ENCODE measurements around the gene ABHD2.

The ABHD2 gene

GRCh38 chr15:89186803-89187202 is 98.5 kb downstream of the ABHD2 start:
- in situ Hi-C loops (cut with MboI; ENCODE audit: low sequenced_read_pairs) = loop anchor here (25.0 kb wide), 1 partner anchor 125 kb away; no protein-coding TSS in a partner anchor

DNA sequence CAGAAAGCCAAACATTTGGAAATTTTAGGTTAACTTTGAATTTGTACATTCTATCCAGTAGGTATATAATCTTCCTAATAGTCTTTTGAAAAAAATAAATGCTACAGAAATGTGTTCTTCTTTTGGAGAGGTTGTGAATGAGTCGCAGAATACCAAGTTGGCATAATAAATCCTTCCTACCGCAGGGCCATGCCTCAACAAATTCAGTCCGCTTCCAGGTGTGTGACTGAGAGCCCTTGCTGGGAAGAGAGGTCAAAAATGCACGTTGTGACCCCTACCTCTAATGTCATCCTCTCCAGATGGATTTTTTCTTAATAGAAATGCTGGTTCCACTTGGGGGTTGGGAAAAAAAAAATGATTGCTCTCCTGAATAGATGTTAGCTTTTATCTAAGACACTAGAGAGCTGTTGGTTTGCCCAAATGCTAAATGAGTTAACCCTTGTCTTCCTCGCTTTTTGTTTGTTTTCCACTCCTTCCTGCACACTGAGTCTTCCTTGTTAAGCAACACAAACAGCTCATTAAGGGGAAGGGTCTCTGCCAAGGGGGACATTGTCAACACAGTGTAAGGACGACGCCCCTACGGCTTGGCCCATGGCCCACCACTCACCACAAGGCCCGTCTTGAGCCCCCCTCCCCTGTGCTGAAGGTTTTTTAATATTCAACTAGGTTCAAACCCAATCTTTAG is 99.2 kb downstream of the ABHD2 start:
- in situ Hi-C loops (cut with MboI; ENCODE audit: low sequenced_read_pairs) = loop anchor here (25.0 kb wide), 1 partner anchor 125 kb away; no protein-coding TSS in a partner anchor

DNA sequence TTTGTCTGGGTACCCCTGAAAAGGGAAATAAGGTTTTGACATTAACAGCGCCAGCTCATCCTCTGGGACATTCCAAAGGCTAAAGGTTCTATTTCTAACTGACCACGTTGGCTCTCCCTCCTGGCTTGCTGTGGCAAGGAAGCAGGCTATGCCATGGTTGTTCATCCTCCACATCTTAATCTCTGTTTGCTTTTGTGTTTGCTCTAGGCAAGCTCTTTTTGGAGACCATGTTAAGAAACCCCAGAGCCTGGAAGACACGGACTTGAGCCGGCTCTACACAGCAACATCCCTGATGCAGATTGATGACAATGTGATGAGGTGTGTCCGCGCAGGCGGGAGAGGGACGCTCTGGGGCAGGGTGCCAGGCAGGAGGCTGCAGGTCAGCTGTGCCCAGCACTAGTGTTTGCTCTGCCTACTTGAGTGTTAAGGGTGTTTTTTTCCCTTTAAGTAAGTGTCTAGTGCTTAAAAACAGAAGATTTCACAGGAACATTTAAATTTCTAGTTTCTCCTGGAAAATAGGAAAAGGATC is 99.8 kb downstream of the ABHD2 start:
- in situ Hi-C loops (cut with MboI; ENCODE audit: low sequenced_read_pairs) = loop anchor here (25.0 kb wide), 1 partner anchor 126 kb away; no protein-coding TSS in a partner anchor

DNA sequence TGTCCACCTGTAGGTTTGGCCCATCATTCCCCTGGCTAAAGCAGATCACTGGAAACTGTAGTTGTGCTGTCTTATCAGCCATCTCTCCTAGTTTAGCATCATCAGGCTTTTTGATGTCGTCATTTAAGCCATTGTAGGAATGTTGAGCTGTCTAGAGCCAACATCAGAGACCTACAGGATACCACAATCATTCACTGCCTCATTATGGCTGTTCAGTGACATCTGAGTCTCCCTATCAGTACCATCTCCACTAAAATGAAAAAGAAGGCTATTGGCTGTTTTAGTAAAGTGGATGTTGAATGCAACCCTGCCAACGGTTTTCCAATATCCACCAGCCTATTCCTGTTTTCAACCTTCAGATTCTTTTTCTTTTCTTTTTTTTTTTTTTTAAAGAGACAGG is 103.9 kb downstream of the ABHD2 start:
- in situ Hi-C loops (cut with MboI; ENCODE audit: low sequenced_read_pairs) = loop anchor here (25.0 kb wide), 1 partner anchor 130 kb away; no protein-coding TSS in a partner anchor

GRCh38 chr15:89192766-89193165 is 104.5 kb downstream of the ABHD2 start:
- in situ Hi-C loops (cut with MboI; ENCODE audit: low sequenced_read_pairs) = loop anchor here (25.0 kb wide), 1 partner anchor 130 kb away; no protein-coding TSS in a partner anchor

GRCh38 chr15:89194608-89195007 is 106.4 kb downstream of the ABHD2 start:
- in situ Hi-C loops (cut with MboI; ENCODE audit: low sequenced_read_pairs) = loop anchor here (25.0 kb wide), 1 partner anchor 132 kb away; no protein-coding TSS in a partner anchor

DNA sequence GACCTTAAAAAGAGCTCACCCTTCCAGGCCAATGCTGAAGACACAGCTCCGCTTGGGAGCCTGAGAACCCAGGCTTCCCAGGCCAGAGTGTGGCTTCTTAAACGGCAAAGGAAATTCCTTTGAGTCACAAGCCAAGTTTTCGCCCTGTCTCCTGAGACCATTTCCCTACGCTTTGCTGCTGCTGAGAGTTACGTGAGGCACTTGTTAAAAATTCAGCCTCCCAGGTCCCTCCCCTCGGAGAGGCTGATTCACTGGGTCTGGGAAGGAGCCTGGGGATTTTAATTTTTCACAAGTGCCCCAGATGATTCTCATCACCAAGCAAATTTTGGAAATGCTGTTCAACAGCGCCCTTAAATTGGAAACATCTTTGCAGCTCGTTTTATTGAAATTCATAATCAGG is 107.6 kb downstream of the ABHD2 start:
- in situ Hi-C loops (cut with MboI; ENCODE audit: low sequenced_read_pairs) = loop anchor here (25.0 kb wide), 1 partner anchor 134 kb away; no protein-coding TSS in a partner anchor

DNA sequence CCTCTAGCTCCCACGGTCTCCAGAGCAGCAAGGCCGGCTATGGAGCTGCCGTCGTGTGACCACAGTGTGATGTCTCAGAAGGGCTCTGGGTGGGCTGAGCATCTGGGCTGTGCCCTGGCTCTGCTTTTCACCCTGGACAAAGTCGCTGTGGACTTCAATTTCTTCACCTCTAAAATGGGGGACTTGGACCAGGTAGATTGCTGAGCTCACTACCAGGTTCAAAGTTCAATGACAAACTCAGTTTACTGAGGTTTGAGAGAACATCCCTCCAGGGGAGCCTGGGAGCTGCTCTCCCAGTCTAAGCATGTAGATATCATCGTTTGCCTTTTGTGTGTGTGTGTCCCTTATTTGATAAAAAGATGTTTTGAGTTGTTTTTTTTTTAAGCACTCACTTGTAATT is 108.0 kb downstream of the ABHD2 start:
- in situ Hi-C loops (cut with MboI; ENCODE audit: low sequenced_read_pairs) = loop anchor here (25.0 kb wide), 1 partner anchor 134 kb away; no protein-coding TSS in a partner anchor

GRCh38 chr15:89196994-89197393 is 108.7 kb downstream of the ABHD2 start:
- in situ Hi-C loops (cut with MboI; ENCODE audit: low sequenced_read_pairs) = loop anchor here (25.0 kb wide), 1 partner anchor 135 kb away; no protein-coding TSS in a partner anchor

GRCh38 chr15:89197503-89197971 is 109.3 kb downstream of the ABHD2 start:
- in situ Hi-C loops (cut with MboI; ENCODE audit: low sequenced_read_pairs) = loop anchor here (25.0 kb wide), 1 partner anchor 135 kb away; no protein-coding TSS in a partner anchor

DNA sequence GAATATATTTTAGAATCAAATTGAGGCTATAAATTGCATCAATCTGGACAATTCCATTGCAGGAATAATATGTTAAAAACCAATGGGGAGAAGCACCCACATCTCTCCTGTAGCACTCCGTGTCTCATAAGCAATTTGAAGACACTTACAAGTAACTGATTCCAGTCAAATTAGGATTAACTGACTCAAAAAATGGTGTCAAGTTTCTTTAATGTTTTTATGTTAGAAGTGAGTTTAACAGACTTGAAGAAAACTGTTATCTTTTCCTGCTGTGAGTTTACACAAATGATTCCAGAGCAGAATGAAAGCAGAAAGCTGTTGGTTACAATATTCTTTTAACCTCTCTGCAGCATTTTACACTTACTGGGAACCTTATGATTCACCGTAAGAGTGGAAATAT is 109.9 kb downstream of the ABHD2 start:
- in situ Hi-C loops (cut with MboI; ENCODE audit: low sequenced_read_pairs) = loop anchor here (25.0 kb wide), 1 partner anchor 136 kb away; no protein-coding TSS in a partner anchor

- in situ Hi-C loops (cut with MboI; ENCODE audit: low sequenced_read_pairs) = loop anchor here (25.0 kb wide), 1 partner anchor 137 kb away; no protein-coding TSS in a partner anchor
These were observed 110.7 kb downstream of the ABHD2 start for GRCh38 chr15:89198934-89199333.

- in situ Hi-C loops (cut with MboI; ENCODE audit: low sequenced_read_pairs) = loop anchor here (25.0 kb wide), 1 partner anchor 137 kb away; no protein-coding TSS in a partner anchor
These were observed 111.5 kb downstream of the ABHD2 start for GRCh38 chr15:89199746-89200145.

DNA sequence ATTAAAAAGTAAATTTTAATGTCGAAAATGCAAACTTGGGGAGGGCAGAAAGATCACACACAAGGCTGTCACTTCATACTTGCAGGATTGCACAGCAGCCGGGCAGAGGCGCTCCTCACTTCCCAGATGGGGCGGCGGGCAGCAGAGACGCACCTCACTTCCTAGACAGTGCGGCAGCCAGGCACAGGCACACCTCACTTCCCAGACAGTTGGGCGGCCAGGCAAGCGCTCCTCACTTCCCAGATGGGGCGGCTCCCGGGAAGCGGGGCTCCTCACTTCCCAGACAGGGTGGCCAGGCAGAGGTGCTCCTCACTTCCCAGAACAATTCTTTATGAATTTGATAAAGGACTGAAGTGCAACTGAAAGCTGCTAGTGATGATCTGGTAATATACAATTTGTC is 111.9 kb downstream of the ABHD2 start:
- in situ Hi-C loops (cut with MboI; ENCODE audit: low sequenced_read_pairs) = no loop called here

DNA sequence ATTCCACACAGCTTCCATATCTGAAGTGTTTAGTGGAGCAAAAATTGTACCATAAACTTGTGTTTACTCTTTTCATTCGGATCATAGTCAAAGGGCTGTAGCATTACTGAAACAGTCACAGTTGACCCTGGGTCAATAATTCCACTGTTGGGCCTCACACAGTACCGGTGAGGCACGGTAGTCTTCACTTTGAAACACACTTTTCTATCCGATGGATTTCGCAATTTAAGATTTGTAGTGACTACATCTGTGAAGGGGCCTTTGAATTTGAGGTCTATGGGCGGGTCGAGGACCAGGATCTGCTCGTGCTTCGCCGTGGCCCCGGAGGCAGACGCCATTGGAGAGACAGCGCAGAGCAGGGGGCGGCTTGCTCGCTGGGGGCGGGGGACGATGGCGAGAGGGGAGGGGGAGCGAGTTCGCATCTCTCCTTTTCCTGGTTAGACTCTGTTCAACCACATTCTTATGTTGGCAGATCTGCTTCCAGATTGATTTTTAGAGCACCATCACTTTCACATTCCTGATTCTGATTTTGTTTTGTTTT is 113.3 kb downstream of the ABHD2 start:
- in situ Hi-C loops (cut with MboI; ENCODE audit: low sequenced_read_pairs) = no loop called here

DNA sequence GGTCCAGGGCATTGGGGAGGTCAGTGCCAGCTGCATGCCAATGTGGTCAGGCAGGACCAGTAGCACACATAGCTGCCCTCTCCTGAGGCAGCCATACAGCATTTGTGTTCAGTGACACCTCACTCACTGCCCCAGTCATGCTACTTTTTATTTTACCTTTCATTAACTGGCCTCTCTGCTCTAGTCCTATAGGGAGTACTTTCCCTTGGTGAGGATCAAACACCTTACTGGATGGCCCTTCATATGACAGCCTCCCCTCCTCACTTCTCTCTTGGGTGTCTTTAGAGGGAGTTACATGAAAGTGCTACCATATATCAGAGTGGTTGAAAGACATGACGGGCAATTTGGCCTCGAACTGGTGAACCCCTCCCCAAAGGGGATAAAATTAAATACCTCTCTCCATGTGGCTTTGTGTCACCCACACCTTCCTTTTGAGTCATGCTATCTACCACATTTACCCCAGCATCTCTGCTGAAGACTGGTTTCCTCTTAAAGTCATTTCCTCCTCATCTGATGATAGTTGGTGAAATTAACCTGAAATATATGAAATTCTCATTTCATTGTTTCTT is 115.5 kb downstream of the ABHD2 start:
- in situ Hi-C loops (cut with MboI; ENCODE audit: low sequenced_read_pairs) = no loop called here

- in situ Hi-C loops (cut with MboI; ENCODE audit: low sequenced_read_pairs) = no loop called here
These were observed 117.8 kb downstream of the ABHD2 start for GRCh38 chr15:89205991-89206585.

GRCh38 chr15:89206908-89207331 is 118.7 kb downstream of the ABHD2 start:
- in situ Hi-C loops (cut with MboI; ENCODE audit: low sequenced_read_pairs) = no loop called here

DNA sequence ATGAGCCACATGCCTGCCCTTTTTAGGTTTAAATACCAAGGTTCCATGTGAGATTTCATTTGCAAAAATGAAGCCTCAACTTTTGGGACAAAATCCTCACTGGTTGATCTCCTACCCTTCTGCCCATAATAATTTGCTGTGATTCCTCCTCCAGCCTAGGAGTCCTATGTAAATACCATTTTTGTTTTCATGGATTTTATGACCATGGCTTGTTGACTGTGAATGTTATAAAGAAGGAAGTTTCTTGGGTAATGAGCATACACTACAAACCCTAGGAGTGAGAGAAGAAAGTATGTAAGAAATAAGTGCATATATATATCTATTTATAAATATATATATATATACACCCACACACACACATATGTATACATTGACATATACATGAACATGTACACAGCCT is 120.0 kb downstream of the ABHD2 start:
- in situ Hi-C loops (cut with MboI; ENCODE audit: low sequenced_read_pairs) = no loop called here

- in situ Hi-C loops (cut with MboI; ENCODE audit: low sequenced_read_pairs) = no loop called here
These were observed 120.8 kb downstream of the ABHD2 start for GRCh38 chr15:89209057-89209456.

DNA sequence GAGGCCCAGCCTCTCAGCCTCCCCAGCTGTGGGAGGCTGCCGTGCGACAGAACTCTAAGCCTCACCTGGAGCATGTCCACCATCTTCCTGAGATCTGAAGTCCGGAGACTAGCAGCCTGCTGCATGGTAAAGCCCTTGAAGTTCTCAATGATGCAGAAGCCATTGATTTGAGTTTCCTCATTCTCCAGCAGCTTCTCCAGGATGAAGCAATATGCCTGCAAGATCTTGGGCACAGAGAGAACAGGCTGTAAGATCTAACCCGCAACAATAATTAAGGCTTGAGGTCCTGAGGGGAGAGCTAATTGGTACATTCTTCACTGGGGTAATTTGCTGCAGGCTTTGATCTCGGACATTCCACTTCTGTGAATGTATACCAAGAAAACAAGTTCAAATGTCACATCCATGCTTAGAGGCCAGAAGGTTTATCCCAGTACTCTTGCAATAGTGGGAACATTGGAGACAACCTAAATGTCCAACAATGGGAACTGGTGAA is 123.5 kb downstream of the ABHD2 start:
- in situ Hi-C loops (cut with MboI; ENCODE audit: low sequenced_read_pairs) = no loop called here

Measured in hTERT RPE-1 (cell line).